SK-N-SH treated with all-trans-retinoic acid at 6 μM for 48 hours (cell line): ENCODE measurements around the gene DCLK2.

Source experiments
- ARNTL ChIP-seq: fragments of 450-650 bp; formaldehyde crosslinking; IDR thresholded peaks from 2 replicates; pipeline ENCODE4 v1.5.0; 2020; ENCODE audit warnings: low read depth, mild to moderate bottlenecking, moderate library complexity, borderline replicate concordance
- BACH2 ChIP-seq: fragments of 250-450 bp; sonication (Bioruptor Pico); IDR thresholded peaks from 2 replicates; pipeline ENCODE4 v1.9.0; 2021; ENCODE audit warnings: mild to moderate bottlenecking, borderline replicate concordance
- ESRRG ChIP-seq: fragments of 250-450 bp; sonication (Bioruptor Pico); IDR thresholded peaks from 2 replicates; pipeline ENCODE4 v1.6.1; 2021; ENCODE audit warnings: mild to moderate bottlenecking
- GLIS3 ChIP-seq: fragments of 250-450 bp; sonication (Bioruptor Pico); IDR thresholded peaks from 2 replicates; pipeline ENCODE4 v1.5.0; 2020; ENCODE audit warnings: mild to moderate bottlenecking, moderate library complexity
- ISL1 ChIP-seq: fragments of 250-450 bp; sonication (Bioruptor Pico); IDR thresholded peaks from 2 replicates; pipeline ENCODE4 v2.1.2; 2022; ENCODE audit warnings: mild to moderate bottlenecking, moderate library complexity
- OSR1 ChIP-seq: fragments of 250-450 bp; sonication (Bioruptor Pico); IDR thresholded peaks from 2 replicates; pipeline ENCODE4 v1.8.0; 2022; ENCODE audit warnings: moderate library complexity, mild to moderate bottlenecking, inconsistent platforms
- RARB ChIP-seq: fragments of 250-450 bp; sonication (Bioruptor Pico); IDR thresholded peaks from 2 replicates; pipeline ENCODE4 v1.8.0; 2021; ENCODE audit warnings: mild to moderate bottlenecking, moderate library complexity
- SNAI2 ChIP-seq: fragments of 250-450 bp; sonication (Bioruptor Pico); IDR thresholded peaks from 2 replicates; pipeline ENCODE4 v1.5.0; 2020; ENCODE audit warnings: mild to moderate bottlenecking, moderate library complexity
- TCF4 ChIP-seq: fragments of 250-450 bp; sonication (Bioruptor Pico); IDR thresholded peaks from 2 replicates; pipeline ENCODE4 v1.8.0; 2021; ENCODE audit warnings: mild to moderate bottlenecking, moderate library complexity, borderline replicate concordance
- ZFP3 ChIP-seq: fragments of 250-450 bp; sonication (Bioruptor Pico); IDR thresholded peaks from 2 replicates; pipeline ENCODE4 v1.5.0; 2020; ENCODE audit warnings: mild to moderate bottlenecking, moderate library complexity
- ZFP30 ChIP-seq: fragments of 450-650 bp; formaldehyde crosslinking; IDR thresholded peaks from 2 replicates; pipeline ENCODE4 v1.5.0; 2022; ENCODE audit warnings: mild to moderate bottlenecking, moderate library complexity
- TF ChIP-seq, protein P1 (sequence below): fragments of 250-450 bp; sonication (Bioruptor Pico); IDR thresholded peaks from 2 replicates; pipeline ENCODE4 v1.8.0; 2020; ENCODE audit warnings: mild to moderate bottlenecking, moderate library complexity, borderline replicate concordance
- TF ChIP-seq, protein P2 (sequence below): fragments of 250-450 bp; sonication (Bioruptor Pico); IDR thresholded peaks from 2 replicates; pipeline ENCODE4 v1.5.1; 2020; ENCODE audit warnings: low read depth, mild to moderate bottlenecking, moderate library complexity
- TF ChIP-seq, protein P3 (sequence below): fragments of 250-450 bp; sonication (Bioruptor Pico); IDR thresholded peaks from 2 replicates; pipeline ENCODE4 v1.5.0; 2020; ENCODE audit warnings: mild to moderate bottlenecking, moderate library complexity

GRCh38 chr4:150061086-150061776, 17.0 kb upstream of the DCLK2 start:
- TF ChIP-seq, protein P1, sequence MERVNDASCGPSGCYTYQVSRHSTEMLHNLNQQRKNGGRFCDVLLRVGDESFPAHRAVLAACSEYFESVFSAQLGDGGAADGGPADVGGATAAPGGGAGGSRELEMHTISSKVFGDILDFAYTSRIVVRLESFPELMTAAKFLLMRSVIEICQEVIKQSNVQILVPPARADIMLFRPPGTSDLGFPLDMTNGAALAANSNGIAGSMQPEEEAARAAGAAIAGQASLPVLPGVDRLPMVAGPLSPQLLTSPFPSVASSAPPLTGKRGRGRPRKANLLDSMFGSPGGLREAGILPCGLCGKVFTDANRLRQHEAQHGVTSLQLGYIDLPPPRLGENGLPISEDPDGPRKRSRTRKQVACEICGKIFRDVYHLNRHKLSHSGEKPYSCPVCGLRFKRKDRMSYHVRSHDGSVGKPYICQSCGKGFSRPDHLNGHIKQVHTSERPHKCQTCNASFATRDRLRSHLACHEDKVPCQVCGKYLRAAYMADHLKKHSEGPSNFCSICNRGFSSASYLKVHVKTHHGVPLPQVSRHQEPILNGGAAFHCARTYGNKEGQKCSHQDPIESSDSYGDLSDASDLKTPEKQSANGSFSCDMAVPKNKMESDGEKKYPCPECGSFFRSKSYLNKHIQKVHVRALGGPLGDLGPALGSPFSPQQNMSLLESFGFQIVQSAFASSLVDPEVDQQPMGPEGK: no peak
- TF ChIP-seq RARB (CRISPR knock-in tag) (no peak), BACH2 (no peak), OSR1 (CRISPR knock-in tag) (no peak), ESRRG (no peak), ARNTL (no peak), ISL1 (no peak), GLIS3 (CRISPR knock-in tag) (no peak), ZFP3 (CRISPR knock-in tag) (no peak), ZFP30 (CRISPR knock-in tag) (no peak), SNAI2 (CRISPR knock-in tag) (no peak), TCF4 (CRISPR knock-in tag) (no peak)
- TF ChIP-seq, protein P2, sequence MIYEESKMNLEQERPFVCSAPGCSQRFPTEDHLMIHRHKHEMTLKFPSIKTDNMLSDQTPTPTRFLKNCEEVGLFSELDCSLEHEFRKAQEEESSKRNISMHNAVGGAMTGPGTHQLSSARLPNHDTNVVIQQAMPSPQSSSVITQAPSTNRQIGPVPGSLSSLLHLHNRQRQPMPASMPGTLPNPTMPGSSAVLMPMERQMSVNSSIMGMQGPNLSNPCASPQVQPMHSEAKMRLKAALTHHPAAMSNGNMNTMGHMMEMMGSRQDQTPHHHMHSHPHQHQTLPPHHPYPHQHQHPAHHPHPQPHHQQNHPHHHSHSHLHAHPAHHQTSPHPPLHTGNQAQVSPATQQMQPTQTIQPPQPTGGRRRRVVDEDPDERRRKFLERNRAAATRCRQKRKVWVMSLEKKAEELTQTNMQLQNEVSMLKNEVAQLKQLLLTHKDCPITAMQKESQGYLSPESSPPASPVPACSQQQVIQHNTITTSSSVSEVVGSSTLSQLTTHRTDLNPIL (CRISPR knock-in tag): no peak
- TF ChIP-seq, protein P3, sequence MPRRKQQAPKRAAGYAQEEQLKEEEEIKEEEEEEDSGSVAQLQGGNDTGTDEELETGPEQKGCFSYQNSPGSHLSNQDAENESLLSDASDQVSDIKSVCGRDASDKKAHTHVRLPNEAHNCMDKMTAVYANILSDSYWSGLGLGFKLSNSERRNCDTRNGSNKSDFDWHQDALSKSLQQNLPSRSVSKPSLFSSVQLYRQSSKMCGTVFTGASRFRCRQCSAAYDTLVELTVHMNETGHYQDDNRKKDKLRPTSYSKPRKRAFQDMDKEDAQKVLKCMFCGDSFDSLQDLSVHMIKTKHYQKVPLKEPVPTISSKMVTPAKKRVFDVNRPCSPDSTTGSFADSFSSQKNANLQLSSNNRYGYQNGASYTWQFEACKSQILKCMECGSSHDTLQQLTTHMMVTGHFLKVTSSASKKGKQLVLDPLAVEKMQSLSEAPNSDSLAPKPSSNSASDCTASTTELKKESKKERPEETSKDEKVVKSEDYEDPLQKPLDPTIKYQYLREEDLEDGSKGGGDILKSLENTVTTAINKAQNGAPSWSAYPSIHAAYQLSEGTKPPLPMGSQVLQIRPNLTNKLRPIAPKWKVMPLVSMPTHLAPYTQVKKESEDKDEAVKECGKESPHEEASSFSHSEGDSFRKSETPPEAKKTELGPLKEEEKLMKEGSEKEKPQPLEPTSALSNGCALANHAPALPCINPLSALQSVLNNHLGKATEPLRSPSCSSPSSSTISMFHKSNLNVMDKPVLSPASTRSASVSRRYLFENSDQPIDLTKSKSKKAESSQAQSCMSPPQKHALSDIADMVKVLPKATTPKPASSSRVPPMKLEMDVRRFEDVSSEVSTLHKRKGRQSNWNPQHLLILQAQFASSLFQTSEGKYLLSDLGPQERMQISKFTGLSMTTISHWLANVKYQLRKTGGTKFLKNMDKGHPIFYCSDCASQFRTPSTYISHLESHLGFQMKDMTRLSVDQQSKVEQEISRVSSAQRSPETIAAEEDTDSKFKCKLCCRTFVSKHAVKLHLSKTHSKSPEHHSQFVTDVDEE (CRISPR knock-in tag): no peak
